HEK293 (cell line): Measurements from ENCODE around the gene LTK.
A peak's percentile ranks its signal among the peaks of the same experiment; 100 is the strongest.

Experiments used
- CTCF ChIP-seq: fragments of 450-650 bp; formaldehyde crosslinking; IDR thresholded peaks from 2 replicates; pipeline ENCODE4 v1.5.1; 2016; ENCODE audit warnings: missing biosample characterization, missing genetic modification characterization
- PRDM10 ChIP-seq: fragments of 450-650 bp; formaldehyde crosslinking; IDR thresholded peaks from 2 replicates; pipeline ENCODE4 v1.5.1; 2016; ENCODE audit warnings: missing biosample characterization, missing genetic modification characterization
- SCRT1 ChIP-seq: fragments of 450-650 bp; formaldehyde crosslinking; IDR thresholded peaks from 2 replicates; pipeline ENCODE4 v1.5.1; 2016; ENCODE audit warnings: missing biosample characterization, missing genetic modification characterization, borderline replicate concordance
- SETDB1 ChIP-seq: IDR thresholded peaks from one replicate; pipeline ENCODE4 v1.6.1; 2017; ENCODE audit warnings: mild to moderate bottlenecking, low read length, moderate library complexity, mixed read lengths; ENCODE audit not compliant: insufficient read length
- SP2 ChIP-seq: fragments of 450-650 bp; formaldehyde crosslinking; IDR thresholded peaks from 2 replicates; pipeline ENCODE4 v1.5.1; 2016; ENCODE audit warnings: missing biosample characterization, missing genetic modification characterization
- SP3 ChIP-seq: fragments of 450-650 bp; formaldehyde crosslinking; IDR thresholded peaks from 2 replicates; pipeline ENCODE4 v1.5.1; 2016; ENCODE audit warnings: missing biosample characterization, missing genetic modification characterization
- WT1 ChIP-seq: fragments of 450-650 bp; formaldehyde crosslinking; IDR thresholded peaks from 2 replicates; pipeline ENCODE4 v1.5.1; 2016; ENCODE audit warnings: missing biosample characterization, missing genetic modification characterization
- ZBTB20 ChIP-seq: fragments of 450-650 bp; formaldehyde crosslinking; IDR thresholded peaks from 2 replicates; pipeline ENCODE4 v1.5.1; 2016; ENCODE audit warnings: missing biosample characterization, missing genetic modification characterization
- ZEB2 ChIP-seq: fragments of 450-650 bp; formaldehyde crosslinking; IDR thresholded peaks from 2 replicates; pipeline ENCODE4 v1.5.1; 2016; ENCODE audit warnings: missing biosample characterization, missing genetic modification characterization
- ZFHX2 ChIP-seq: fragments of 450-650 bp; formaldehyde crosslinking; conservative IDR thresholded peaks from 2 replicates; pipeline ENCODE4 v1.5.1; 2016; ENCODE audit warnings: missing biosample characterization, missing genetic modification characterization
- ZFP37 ChIP-seq: fragments of 450-650 bp; formaldehyde crosslinking; IDR thresholded peaks from 2 replicates; pipeline ENCODE4 v1.5.1; 2016; ENCODE audit warnings: missing biosample characterization, missing genetic modification characterization
- ZFP41 ChIP-seq: fragments of 450-650 bp; formaldehyde crosslinking; IDR thresholded peaks from 2 replicates; pipeline ENCODE4 v1.5.1; 2016; ENCODE audit warnings: missing biosample characterization, missing genetic modification characterization, borderline replicate concordance
- ZFP69B ChIP-seq: fragments of 450-650 bp; formaldehyde crosslinking; IDR thresholded peaks from 2 replicates; pipeline ENCODE4 v1.5.1; 2016; ENCODE audit warnings: missing biosample characterization, missing genetic modification characterization
- ZNF114 ChIP-seq: fragments of 450-650 bp; formaldehyde crosslinking; IDR thresholded peaks from 2 replicates; pipeline ENCODE4 v1.5.0; 2017; ENCODE audit warnings: missing biosample characterization, missing genetic modification characterization
- ZNF133 ChIP-seq: fragments of 450-650 bp; formaldehyde crosslinking; IDR thresholded peaks from 2 replicates; pipeline ENCODE4 v1.5.1; 2016; ENCODE audit warnings: missing biosample characterization, missing genetic modification characterization
- ZNF184 ChIP-seq: fragments of 450-650 bp; IDR thresholded peaks from 2 replicates; pipeline ENCODE4 v1.5.1; 2018; ENCODE audit warnings: missing biosample characterization, mild to moderate bottlenecking, missing genetic modification characterization
- ZNF23 ChIP-seq: fragments of 450-650 bp; formaldehyde crosslinking; IDR thresholded peaks from 2 replicates; pipeline ENCODE4 v1.5.1; 2016; ENCODE audit warnings: missing biosample characterization, missing genetic modification characterization, borderline replicate concordance
- ZNF324 ChIP-seq: fragments of 450-650 bp; formaldehyde crosslinking; IDR thresholded peaks from 2 replicates; pipeline ENCODE4 v1.5.1; 2016; ENCODE audit warnings: missing biosample characterization, missing genetic modification characterization
- ZNF391 ChIP-seq: fragments of 450-650 bp; formaldehyde crosslinking; IDR thresholded peaks from 2 replicates; pipeline ENCODE4 v1.5.1; 2016; ENCODE audit warnings: low read depth, missing biosample characterization, missing genetic modification characterization, borderline replicate concordance
- ZNF416 ChIP-seq: fragments of 450-650 bp; formaldehyde crosslinking; IDR thresholded peaks from 2 replicates; pipeline ENCODE4 v1.5.1; 2016; ENCODE audit warnings: missing biosample characterization, missing genetic modification characterization
- ZNF549 ChIP-seq: fragments of 450-650 bp; IDR thresholded peaks from 2 replicates; pipeline ENCODE4 v1.5.1; 2018; ENCODE audit warnings: missing biosample characterization, missing genetic modification characterization, mild to moderate bottlenecking, inconsistent platforms, moderate library complexity
- ZNF555 ChIP-seq: fragments of 450-650 bp; formaldehyde crosslinking; conservative IDR thresholded peaks from 2 replicates; pipeline ENCODE4 v1.5.1; 2017; ENCODE audit warnings: missing biosample characterization, mild to moderate bottlenecking, missing genetic modification characterization, inconsistent platforms
- ZNF580 ChIP-seq: fragments of 450-650 bp; formaldehyde crosslinking; IDR thresholded peaks from 2 replicates; pipeline ENCODE4 v1.5.1; 2016; ENCODE audit warnings: missing biosample characterization, missing genetic modification characterization
- ZNF596 ChIP-seq: fragments of 450-650 bp; IDR thresholded peaks from 2 replicates; pipeline ENCODE4 v1.5.0; 2018; ENCODE audit warnings: missing biosample characterization, mild to moderate bottlenecking, missing genetic modification characterization, moderate library complexity
- ZNF660 ChIP-seq: fragments of 450-650 bp; IDR thresholded peaks from 2 replicates; pipeline ENCODE4 v1.5.1; 2018; ENCODE audit warnings: missing biosample characterization, mild to moderate bottlenecking, missing genetic modification characterization
- ZNF704 ChIP-seq: fragments of 450-650 bp; formaldehyde crosslinking; IDR thresholded peaks from 2 replicates; pipeline ENCODE4 v1.5.1; 2016; ENCODE audit warnings: missing biosample characterization, missing genetic modification characterization
- ZNF768 ChIP-seq: fragments of 450-650 bp; formaldehyde crosslinking; IDR thresholded peaks from 2 replicates; pipeline ENCODE4 v1.5.1; 2018; ENCODE audit warnings: missing biosample characterization, mild to moderate bottlenecking, missing genetic modification characterization
- ZNF777 ChIP-seq: fragments of 450-650 bp; formaldehyde crosslinking; IDR thresholded peaks from 2 replicates; pipeline ENCODE4 v1.5.1; 2017; ENCODE audit warnings: missing biosample characterization, missing genetic modification characterization, borderline replicate concordance
- ZNF830 ChIP-seq: fragments of 450-650 bp; IDR thresholded peaks from 2 replicates; pipeline ENCODE4 v1.5.0; 2018; ENCODE audit warnings: missing biosample characterization, missing genetic modification characterization, low read depth, mild to moderate bottlenecking, moderate library complexity
- ZNF837 ChIP-seq: fragments of 450-650 bp; formaldehyde crosslinking; IDR thresholded peaks from 2 replicates; pipeline ENCODE4 v1.5.1; 2016; ENCODE audit warnings: missing biosample characterization, missing genetic modification characterization
- TF ChIP-seq, protein P1 (sequence below): fragments of 450-650 bp; formaldehyde crosslinking; IDR thresholded peaks from 2 replicates; pipeline ENCODE4 v1.5.1; 2017; ENCODE audit warnings: missing biosample characterization, missing genetic modification characterization
- TF ChIP-seq, protein P2 (sequence below): fragments of 450-650 bp; formaldehyde crosslinking; IDR thresholded peaks from 2 replicates; pipeline ENCODE4 v1.5.1; 2017; ENCODE audit warnings: missing biosample characterization, missing genetic modification characterization

The LTK gene

DNA sequence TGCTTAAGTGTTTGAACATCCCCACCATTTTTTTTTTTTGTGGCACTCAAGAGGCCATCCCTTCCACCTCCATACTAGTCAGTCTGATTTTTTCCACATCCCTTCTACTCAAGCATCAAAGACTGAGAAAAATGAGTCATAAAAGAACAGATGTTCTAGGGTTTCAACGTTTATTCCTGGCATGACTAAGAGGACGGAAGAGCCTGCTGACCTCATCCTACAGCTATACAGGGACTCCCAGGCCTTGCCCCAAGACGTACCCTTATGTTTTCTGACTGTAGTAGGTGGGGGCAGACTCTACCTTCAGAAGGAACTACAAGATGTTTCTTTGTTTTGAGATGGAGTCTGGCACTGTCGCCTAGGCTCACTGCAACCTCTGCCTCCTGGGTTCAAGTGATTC, 23.3 kb downstream of the LTK start (continued):
- TF ChIP-seq, protein P1, sequence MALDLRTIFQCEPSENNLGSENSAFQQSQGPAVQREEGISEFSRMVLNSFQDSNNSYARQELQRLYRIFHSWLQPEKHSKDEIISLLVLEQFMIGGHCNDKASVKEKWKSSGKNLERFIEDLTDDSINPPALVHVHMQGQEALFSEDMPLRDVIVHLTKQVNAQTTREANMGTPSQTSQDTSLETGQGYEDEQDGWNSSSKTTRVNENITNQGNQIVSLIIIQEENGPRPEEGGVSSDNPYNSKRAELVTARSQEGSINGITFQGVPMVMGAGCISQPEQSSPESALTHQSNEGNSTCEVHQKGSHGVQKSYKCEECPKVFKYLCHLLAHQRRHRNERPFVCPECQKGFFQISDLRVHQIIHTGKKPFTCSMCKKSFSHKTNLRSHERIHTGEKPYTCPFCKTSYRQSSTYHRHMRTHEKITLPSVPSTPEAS (tag by site-specific recombination) = no peak
- 0 out of 2 replicates have a peak, but pooled peaks have one; percentile 35 for TF ChIP-seq ZFP37 (tag by site-specific recombination)
- peak; percentile 62; the same call in 1 of the 2 replicates for TF ChIP-seq ZNF660 (tag by site-specific recombination)
- TF ChIP-seq ZNF391 (tag by site-specific recombination) = no peak
- TF ChIP-seq ZFP41 = no peak
- no peak for TF ChIP-seq ZNF596 (tag by site-specific recombination)
- no peak for TF ChIP-seq ZNF23
- TF ChIP-seq ZNF837 (tag by site-specific recombination) = no peak
- no peak for TF ChIP-seq ZNF580 (tag by site-specific recombination)
- TF ChIP-seq, protein P2, sequence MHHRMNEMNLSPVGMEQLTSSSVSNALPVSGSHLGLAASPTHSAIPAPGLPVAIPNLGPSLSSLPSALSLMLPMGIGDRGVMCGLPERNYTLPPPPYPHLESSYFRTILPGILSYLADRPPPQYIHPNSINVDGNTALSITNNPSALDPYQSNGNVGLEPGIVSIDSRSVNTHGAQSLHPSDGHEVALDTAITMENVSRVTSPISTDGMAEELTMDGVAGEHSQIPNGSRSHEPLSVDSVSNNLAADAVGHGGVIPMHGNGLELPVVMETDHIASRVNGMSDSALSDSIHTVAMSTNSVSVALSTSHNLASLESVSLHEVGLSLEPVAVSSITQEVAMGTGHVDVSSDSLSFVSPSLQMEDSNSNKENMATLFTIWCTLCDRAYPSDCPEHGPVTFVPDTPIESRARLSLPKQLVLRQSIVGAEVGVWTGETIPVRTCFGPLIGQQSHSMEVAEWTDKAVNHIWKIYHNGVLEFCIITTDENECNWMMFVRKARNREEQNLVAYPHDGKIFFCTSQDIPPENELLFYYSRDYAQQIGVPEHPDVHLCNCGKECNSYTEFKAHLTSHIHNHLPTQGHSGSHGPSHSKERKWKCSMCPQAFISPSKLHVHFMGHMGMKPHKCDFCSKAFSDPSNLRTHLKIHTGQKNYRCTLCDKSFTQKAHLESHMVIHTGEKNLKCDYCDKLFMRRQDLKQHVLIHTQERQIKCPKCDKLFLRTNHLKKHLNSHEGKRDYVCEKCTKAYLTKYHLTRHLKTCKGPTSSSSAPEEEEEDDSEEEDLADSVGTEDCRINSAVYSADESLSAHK (tag by site-specific recombination) = no peak
- no peak for TF ChIP-seq SETDB1
- TF ChIP-seq ZNF555 (tag by site-specific recombination) = no peak
- no peak for TF ChIP-seq ZNF114 (tag by site-specific recombination)
- TF ChIP-seq ZNF416 = no peak
- TF ChIP-seq ZNF549 = no peak
- TF ChIP-seq ZNF768 (tag by site-specific recombination) = no peak
- 0 out of 2 replicates have a peak, but pooled peaks have one; percentile 22 for TF ChIP-seq SP3 (tag by site-specific recombination)
- no peak for TF ChIP-seq ZNF704
- no peak for TF ChIP-seq ZNF777 (tag by site-specific recombination)
- peak; percentile 21; the same call in 1 of the 2 replicates for TF ChIP-seq ZBTB20
- TF ChIP-seq SCRT1 (tag by site-specific recombination) = no peak
- TF ChIP-seq CTCF = no peak
- TF ChIP-seq ZNF133 (tag by site-specific recombination) = no peak
- peak; percentile 71 for TF ChIP-seq ZEB2 (tag by site-specific recombination)
- peak; percentile 55; the same call in 1 of the 2 replicates for TF ChIP-seq ZNF324 (tag by site-specific recombination)
- TF ChIP-seq ZFP69B (tag by site-specific recombination) = no peak
- TF ChIP-seq SP2 = no peak
- TF ChIP-seq ZFHX2 (tag by site-specific recombination) = no peak
- peak; percentile 65; the same call in 1 of the 2 replicates for TF ChIP-seq ZNF184 (tag by site-specific recombination)
- TF ChIP-seq ZNF830 (tag by site-specific recombination) = no peak
- no peak for TF ChIP-seq WT1 (tag by site-specific recombination)
- TF ChIP-seq PRDM10 (tag by site-specific recombination) = no peak
